IMR-90 (cell line): ENCODE data around the gene FBXO31. TPM values are rescaled to one million over a fixed set of nuclear protein-coding genes. Genes with fewer than 3 reads are reported as not detected.

Source experiments
- ATAC-seq: fragments of 200-7000 bp; cut with Tn5 transposase; 2 replicates; pipeline ENCODE4 v1.9.1; 2020; ENCODE audit warnings: low read depth, mild to moderate bottlenecking, moderate library complexity
- BruUV-seq: library from RNA; stranded (reverse); fragments of 400-500 nt; replicated peaks from 2 replicates; lab custom pipeline; 2021; lab: Mats Ljungman, UMichigan
- CTCF ChIA-PET: fragments of 300-600 bp; formaldehyde crosslinking; extraction: SDS; loops from one replicate; lab custom pipeline; 2021; ENCODE audit warnings: antibody characterized with exemption; lab: Yijun Ruan, JAX
- POLR2A ChIA-PET: fragments of 300-600 bp; sonication (Branson Sonifier 250); formaldehyde crosslinking; loops from one replicate; lab custom pipeline; 2022; ENCODE audit warnings: antibody characterized with exemption; ENCODE audit not compliant: unreplicated experiment; lab: Charles Lee
- DNase-seq: peaks from one replicate; pipeline ENCODE4 v3.0.0; 2013
- H2AFZ ChIP-seq: replicated peaks from 2 replicates; pipeline ENCODE3; 2013; ENCODE audit warnings: low read length, mild to moderate bottlenecking; ENCODE audit not compliant: poor library complexity
- H2AK5ac ChIP-seq: 2 replicates; pipeline ENCODE4 v1.6.1; 2013; ENCODE audit warnings: low read depth, low read length, inconsistent platforms
- H2AK9ac ChIP-seq: replicated peaks from 2 replicates; pipeline ENCODE3; 2013; ENCODE audit warnings: mild to moderate bottlenecking, low read depth, low read length, moderate library complexity; ENCODE audit not compliant: poor library complexity
- H2BK120ac ChIP-seq: 2 replicates; pipeline ENCODE4 v1.6.1; 2013; ENCODE audit warnings: low read depth, low read length, inconsistent platforms
- H2BK15ac ChIP-seq: 3 replicates; pipeline ENCODE4 v1.6.1; 2013; ENCODE audit warnings: low read depth, low read length, inconsistent platforms
- H2BK20ac ChIP-seq: 2 replicates; pipeline ENCODE4 v1.6.1; 2013; ENCODE audit warnings: low read depth, mild to moderate bottlenecking, inconsistent platforms, low read length, moderate library complexity
- H2BK5ac ChIP-seq: 2 replicates; pipeline ENCODE4 v1.6.1; 2013; ENCODE audit warnings: mild to moderate bottlenecking, low read depth, low read length, inconsistent platforms; ENCODE audit not compliant: poor library complexity, severe bottlenecking
- H3K14ac ChIP-seq: replicated peaks from 2 replicates; pipeline ENCODE4 v1.6.1; 2013; ENCODE audit warnings: low read depth, low read length, inconsistent platforms
- H3K18ac ChIP-seq: 2 replicates; pipeline ENCODE4 v1.6.1; 2013; ENCODE audit warnings: low read depth, low read length, control low read depth
- H3K23ac ChIP-seq: 2 replicates; pipeline ENCODE4 v1.6.1; 2013; ENCODE audit warnings: low read depth, low read length, inconsistent platforms
- H3K27ac ChIP-seq: 2 replicates; pipeline ENCODE4 v1.5.1; 2013; ENCODE audit warnings: mild to moderate bottlenecking, control low read depth, low read length; ENCODE audit not compliant: insufficient read depth
- H3K27me3 ChIP-seq: 2 replicates; pipeline ENCODE4 v1.6.1; 2013; ENCODE audit warnings: low read length; ENCODE audit not compliant: control insufficient read depth, insufficient read depth
- H3K36me3 ChIP-seq: 2 replicates; pipeline ENCODE4 v1.6.1; 2013; ENCODE audit warnings: low read length, mixed read lengths; ENCODE audit not compliant: control insufficient read depth, insufficient read depth
- H3K4ac ChIP-seq: 2 replicates; pipeline ENCODE4 v1.6.1; 2013; ENCODE audit warnings: low read depth, low read length, inconsistent platforms
- H3K4me1 ChIP-seq: 2 replicates; pipeline ENCODE4 v1.6.1; 2013; ENCODE audit warnings: low read length, mixed read lengths; ENCODE audit not compliant: control insufficient read depth, insufficient read depth
- H3K4me2 ChIP-seq: 2 replicates; pipeline ENCODE4 v1.6.1; 2013; ENCODE audit warnings: low read depth, mild to moderate bottlenecking, control low read depth, low read length, moderate library complexity
- H3K4me3 ChIP-seq: 2 replicates; pipeline ENCODE4 v1.5.1; 2013; ENCODE audit warnings: low read depth, mild to moderate bottlenecking, control low read depth, low read length, moderate library complexity; ENCODE audit not compliant: insufficient read depth
- H3K56ac ChIP-seq: 2 replicates; pipeline ENCODE4 v1.6.1; 2013; ENCODE audit warnings: low read length, inconsistent platforms; ENCODE audit not compliant: insufficient read depth; ENCODE audit errors: extremely low read depth
- H3K79me1 ChIP-seq, 2 experiments: 2 replicates each; pipeline ENCODE4 v1.6.1; 2013; ENCODE audit warnings: low read length in 2 of 2, inconsistent platforms in 1 of 2, low read depth in 1 of 2
- H3K9ac ChIP-seq: 2 replicates; pipeline ENCODE4 v1.6.1; 2013; ENCODE audit warnings: low read depth, low read length, control low read depth
- H3K9me1 ChIP-seq: 2 replicates; pipeline ENCODE4 v1.6.1; 2013; ENCODE audit warnings: low read length, inconsistent platforms; ENCODE audit not compliant: insufficient read depth
- H3K9me3 ChIP-seq: 2 replicates; pipeline ENCODE4 v1.6.1; 2013; ENCODE audit warnings: low read length; ENCODE audit not compliant: control insufficient read depth, insufficient read depth
- H4K20me1 ChIP-seq: 2 replicates; pipeline ENCODE4 v1.6.1; 2013; ENCODE audit warnings: low read length, inconsistent platforms; ENCODE audit not compliant: insufficient read depth
- H4K5ac ChIP-seq: 2 replicates; pipeline ENCODE4 v1.6.1; 2013; ENCODE audit warnings: mild to moderate bottlenecking, low read depth, low read length, control low read depth
- H4K8ac ChIP-seq, 2 experiments: 2 replicates each; pipeline ENCODE4 v1.6.1; 2013; ENCODE audit warnings: low read depth in 2 of 2, low read length in 2 of 2, control low read depth in 1 of 2, inconsistent platforms in 1 of 2
- H4K91ac ChIP-seq: 2 replicates; pipeline ENCODE4 v1.6.1; 2013; ENCODE audit warnings: low read depth, low read length, inconsistent platforms; ENCODE audit not compliant: insufficient read depth
- BHLHE40 ChIP-seq: fragments of 150-350 bp; IDR thresholded peaks from 2 replicates; pipeline ENCODE4 v1.6.1; 2016; ENCODE audit warnings: mild to moderate bottlenecking, low read depth, low read length
- CEBPB ChIP-seq: IDR thresholded peaks from 2 replicates; pipeline ENCODE4 v1.6.1; 2012; ENCODE audit warnings: low read depth, low read length, improper control_type of control experiment
- CHD1 ChIP-seq: IDR thresholded peaks from 2 replicates; pipeline ENCODE4 v1.6.1; 2012; ENCODE audit warnings: low read depth, low read length, improper control_type of control experiment
- CTCF ChIP-seq: conservative IDR thresholded peaks from 2 replicates; pipeline ENCODE4 v1.5.1; 2012; ENCODE audit warnings: mild to moderate bottlenecking, low read depth, low read length, improper control_type of control experiment
- ELK1 ChIP-seq: fragments of 150-350 bp; IDR thresholded peaks from 2 replicates; pipeline ENCODE4 v1.6.1; 2016; ENCODE audit warnings: low read depth, mild to moderate bottlenecking, low read length, moderate library complexity, borderline replicate concordance
- FOS ChIP-seq: fragments of 150-350 bp; IDR thresholded peaks from 2 replicates; pipeline ENCODE4 v1.6.1; 2016; ENCODE audit warnings: low read depth, low read length
- MAFK ChIP-seq: IDR thresholded peaks from 2 replicates; pipeline ENCODE4 v1.6.1; 2012; ENCODE audit warnings: low read depth, low read length, improper control_type of control experiment
- MAZ ChIP-seq: IDR thresholded peaks from 2 replicates; pipeline ENCODE4 v1.6.1; 2012; ENCODE audit warnings: low read depth, mild to moderate bottlenecking, low read length, improper control_type of control experiment, moderate library complexity, borderline replicate concordance
- MXI1 ChIP-seq: IDR thresholded peaks from 2 replicates; pipeline ENCODE4 v1.6.1; 2012; ENCODE audit warnings: low read depth, mild to moderate bottlenecking, low read length, moderate library complexity, borderline replicate concordance
- NFE2L2 ChIP-seq: fragments of 150-350 bp; IDR thresholded peaks from 2 replicates; pipeline ENCODE4 v1.6.1; 2016; ENCODE audit warnings: low read depth, mild to moderate bottlenecking, low read length
- POLR2A ChIP-seq: IDR thresholded peaks from 2 replicates; pipeline ENCODE4 v1.6.1; 2012; ENCODE audit warnings: mild to moderate bottlenecking, low read depth, low read length
- RAD21 ChIP-seq: IDR thresholded peaks from 2 replicates; pipeline ENCODE4 v1.6.1; 2012; ENCODE audit warnings: low read length, improper control_type of control experiment
- RCOR1 ChIP-seq: IDR thresholded peaks from 2 replicates; pipeline ENCODE4 v1.6.1; 2012; ENCODE audit warnings: mild to moderate bottlenecking, low read length, improper control_type of control experiment; ENCODE audit not compliant: insufficient replicate concordance
- RFX5 ChIP-seq: IDR thresholded peaks from 2 replicates; pipeline ENCODE4 v1.8.0; 2012; ENCODE audit warnings: low read depth, mild to moderate bottlenecking, low read length, moderate library complexity
- WGBS, 2 experiments: methylation state at CpG; one replicate each; pipeline versions ENCODE4 v1.1.5 to v1.1.7; 2013; ENCODE audit warnings: missing lambda C conversion rate in 2 of 2; ENCODE audit not compliant: insufficient read length in 1 of 2; ENCODE audit errors: extremely low coverage in 2 of 2; 5-methylcytosine and 5-hydroxymethylcytosine counted together
- dilution Hi-C: fragments of 300-500 bp; cut with HindIII; formaldehyde crosslinking; loops from one replicate; pipeline ENCODE4 v1.14.3; 2018; ENCODE audit warnings: low sequenced_read_pairs; ENCODE audit not compliant: unreplicated experiment
- in situ Hi-C: fragments of 300-500 bp; cut with MboI; formaldehyde crosslinking; loops from 3 replicates; pipeline ENCODE4 v1.14.3; 2019; ENCODE audit warnings: low sequenced_read_pairs, inconsistent platforms, mixed read lengths
- intact Hi-C: fragments of 100-400 bp; cut with micrococcal nuclease; formaldehyde crosslinking; loops from 2 replicates; pipeline ENCODE4 v1.10.0; 2022
- polyA plus RNA-seq, 3 experiments: library from polyadenylated mRNA; depleted of rRNA; stranded (reverse); fragments of >200 nt; gene quantifications; 2 replicates each; pipeline ENCODE4 v1.2.3, GENCODE V29; 2012; ENCODE audit warnings: low replicate concordance in 1 of 3
- total RNA-seq: library from RNA; depleted of rRNA; stranded (reverse); fragments of >200 nt; gene quantifications from 2 replicates; pipeline ENCODE4 v1.2.3, GENCODE V29; 2012
- TF ChIP-seq, protein P1 (sequence below): fragments of 150-350 bp; IDR thresholded peaks from 2 replicates; pipeline ENCODE4 v1.6.1; 2017; ENCODE audit warnings: mild to moderate bottlenecking, antibody characterized with exemption, low read length, low read depth

Gene FBXO31
- total and polyA plus RNA-seq, 2 of the 4 experiments (the other 2 are of a cell fraction) = 10.4 to 16.9 TPM

DNA sequence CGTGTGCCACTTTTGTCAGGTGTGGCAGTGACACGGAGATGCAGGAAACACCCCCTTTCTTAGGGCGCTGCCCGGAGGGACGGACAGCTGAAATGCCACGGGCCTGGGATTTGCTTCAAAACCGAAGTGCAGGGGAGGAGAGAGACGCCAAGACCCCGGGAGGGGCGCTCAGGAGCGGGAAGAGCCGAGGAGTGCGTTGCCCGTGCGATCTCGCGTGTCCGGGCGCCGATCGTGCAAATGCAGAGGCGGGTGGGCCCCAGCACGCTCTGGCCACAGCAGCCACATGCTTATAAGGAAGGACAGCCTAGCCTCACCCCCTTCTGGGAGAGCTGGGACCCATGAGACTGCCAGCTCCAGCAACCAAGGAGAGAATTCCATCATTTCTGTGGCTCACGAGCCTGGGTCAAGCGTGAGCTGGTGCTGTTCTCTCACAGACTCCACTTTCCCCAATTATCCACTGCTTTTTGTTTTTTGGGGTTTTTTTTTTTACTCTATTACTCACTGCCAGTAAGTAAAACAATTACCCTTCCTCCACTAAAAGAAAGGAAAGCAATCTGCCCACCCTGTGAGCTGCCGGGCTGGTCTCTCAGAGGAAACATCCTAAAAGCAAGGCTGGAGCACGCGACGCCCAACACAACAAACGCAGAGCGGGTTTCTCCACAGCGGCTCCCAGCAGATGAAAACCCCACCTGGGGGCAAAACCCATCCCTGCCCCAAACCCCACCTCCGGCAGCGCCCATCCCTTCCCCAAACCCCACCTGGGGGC is 39.2 kb downstream of the FBXO31 start:
- no peaks in the 10 kb centered on the region for H3K27me3 ChIP-seq
- H4K5ac ChIP-seq = no peak overlapping the region
- WGBS, 2 experiments = 98% methylated on average over 7 of the region's 34 CpGs; no CpG with 5 or more reads in 1 of the 2 experiments
- no peak overlapping the region for H3K14ac ChIP-seq
- no peak overlapping the region for H3K4me2 ChIP-seq
- H2BK120ac ChIP-seq = no peak overlapping the region
- H3K9me3 ChIP-seq = no peaks in the 10 kb centered on the region
- ChIA-PET POLR2A (no interaction called here), CTCF (no interaction called here)
- no TSS peak for BruUV-seq
- H3K4ac ChIP-seq = no peak overlapping the region
- no peak overlapping the region for H4K91ac ChIP-seq
- H3K9ac ChIP-seq = no peak overlapping the region
- H3K36me3 ChIP-seq = peaks cover 39% of the 10 kb centered on the region
- no peak overlapping the region for H2BK20ac ChIP-seq
- H3K18ac ChIP-seq = no peak overlapping the region
- H3K79me1 ChIP-seq = peaks cover 3 to 33% of the 10 kb centered on the region in 2 experiments; a peak in 3 of 4 replicates
- H2AK9ac ChIP-seq = no peak overlapping the region
- no peak overlapping the region for H4K8ac ChIP-seq
- dilution Hi-C loops (no loop called here), intact Hi-C loops (no loop called here), in situ Hi-C loops (no loop called here)
- H3K9me1 ChIP-seq = 0 out of 2 replicates have a peak, but pooled peaks cover 7% of the 10 kb centered on the region
- DNase-seq (no peak), ATAC-seq (no peak)
- peaks cover 12% of the 10 kb centered on the region for H4K20me1 ChIP-seq
- H2BK5ac ChIP-seq = no peak overlapping the region
- H3K56ac ChIP-seq = no peak overlapping the region
- no peaks in the 10 kb centered on the region for H3K4me1 ChIP-seq
- no peak overlapping the region for H2BK15ac ChIP-seq
- no peak overlapping the region for H3K4me3 ChIP-seq
- no peak overlapping the region for H3K27ac ChIP-seq
- H2AK5ac ChIP-seq = no peak overlapping the region
- no peak overlapping the region for H3K23ac ChIP-seq
- H2AFZ ChIP-seq = no peak overlapping the region
- TF ChIP-seq, protein P1, sequence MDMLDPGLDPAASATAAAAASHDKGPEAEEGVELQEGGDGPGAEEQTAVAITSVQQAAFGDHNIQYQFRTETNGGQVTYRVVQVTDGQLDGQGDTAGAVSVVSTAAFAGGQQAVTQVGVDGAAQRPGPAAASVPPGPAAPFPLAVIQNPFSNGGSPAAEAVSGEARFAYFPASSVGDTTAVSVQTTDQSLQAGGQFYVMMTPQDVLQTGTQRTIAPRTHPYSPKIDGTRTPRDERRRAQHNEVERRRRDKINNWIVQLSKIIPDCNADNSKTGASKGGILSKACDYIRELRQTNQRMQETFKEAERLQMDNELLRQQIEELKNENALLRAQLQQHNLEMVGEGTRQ = no peak
- TF ChIP-seq CHD1 (no peak), CEBPB (no peak), MXI1 (no peak), CTCF (no peak), NFE2L2 (no peak), RFX5 (no peak), MAZ (no peak), FOS (no peak), BHLHE40 (no peak), ELK1 (no peak), MAFK (no peak), RCOR1 (no peak), RAD21 (no peak), POLR2A (no peak)
